GM19372 (cell line): Measurements from ENCODE around the gene MOGAT3.
A peak's percentile ranks its signal among the peaks of the same experiment; 100 is the strongest.

Source experiments
- ATAC-seq: cut with Tn5 transposase; IDR thresholded peaks from one replicate; pipeline ENCODE4 v1.9.1; 2021; ENCODE audit warnings: mild to moderate bottlenecking, low read depth, moderate library complexity; ENCODE audit not compliant: unreplicated experiment

Gene MOGAT3

DNA sequence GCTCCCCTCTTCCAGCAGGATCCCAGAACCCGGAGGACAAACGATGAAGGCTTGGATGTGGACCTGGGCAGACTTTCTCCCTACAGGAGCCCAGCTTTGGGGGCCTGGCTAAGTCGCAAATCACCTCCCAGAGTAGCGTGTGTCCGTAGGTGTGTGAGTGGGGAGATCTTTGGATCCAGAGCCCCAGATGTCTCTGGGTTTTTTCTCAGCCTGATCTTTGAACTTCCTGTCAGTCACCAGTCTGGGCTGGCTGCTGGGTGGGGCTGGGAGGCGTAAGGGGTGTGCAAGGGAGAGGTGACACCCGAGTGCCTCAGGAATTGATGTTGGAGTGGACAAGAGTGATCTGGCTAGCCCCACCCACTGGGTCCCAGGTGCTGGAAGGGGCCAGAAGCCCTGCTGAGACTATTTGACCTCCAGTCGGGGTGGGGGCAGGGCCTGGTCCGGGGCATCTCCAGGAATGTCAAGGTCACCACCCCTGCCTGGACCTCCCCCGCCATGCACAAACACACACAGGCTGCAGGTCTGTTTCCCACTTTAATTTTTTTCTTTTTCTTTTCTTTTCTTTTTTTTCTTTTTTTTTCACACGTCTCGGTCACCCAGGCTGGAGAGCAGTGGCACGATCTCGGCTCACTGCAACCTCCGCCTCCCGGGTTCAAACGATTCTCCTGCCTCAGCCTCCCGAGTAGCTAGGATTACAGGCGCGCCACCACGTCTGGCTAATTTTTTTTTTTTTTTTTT lies at the start of gene MOGAT3:
Gene MOGAT3 (minus strand): TSS at position 175 of the 738 bp plus-strand sequence. CDS start 182 bp downstream, outside the sequence.
- no peak for ATAC-seq

GRCh38 chr7:101250324-101250723 lies 49.5 kb upstream of the MOGAT3 start:
- no peak for ATAC-seq

DNA sequence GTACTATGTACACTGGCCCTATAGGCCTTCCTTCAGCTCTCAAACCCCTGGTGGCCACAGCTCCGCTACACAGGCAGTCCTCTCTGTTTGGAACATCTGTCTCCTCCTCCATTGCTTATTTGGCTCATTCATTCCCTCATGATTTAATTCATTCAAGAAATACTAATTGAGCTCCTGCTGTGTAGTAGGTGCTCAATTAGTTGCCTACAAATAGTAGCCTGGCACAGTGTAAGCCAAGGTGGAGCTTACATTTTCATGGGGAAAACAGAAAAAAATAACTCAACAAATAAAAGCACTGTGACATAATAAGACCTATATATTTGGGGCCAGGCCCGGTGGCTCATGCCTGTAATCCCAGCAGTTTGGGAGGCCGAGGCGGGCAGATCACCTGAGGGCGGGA lies 47.4 kb upstream of the MOGAT3 start:
- ATAC-seq, result no peak

GRCh38 chr7:101245147-101245668 lies 44.4 kb upstream of the MOGAT3 start:
- no peak for ATAC-seq

GRCh38 chr7:101244375-101245146 lies 43.7 kb upstream of the MOGAT3 start, which contains the start of gene FIS1:
TSS of gene FIS1 (minus strand) at chr7:101245081. CDS start at chr7:101245004, 77 bp downstream.
- ATAC-seq, result peak; percentile 90

DNA sequence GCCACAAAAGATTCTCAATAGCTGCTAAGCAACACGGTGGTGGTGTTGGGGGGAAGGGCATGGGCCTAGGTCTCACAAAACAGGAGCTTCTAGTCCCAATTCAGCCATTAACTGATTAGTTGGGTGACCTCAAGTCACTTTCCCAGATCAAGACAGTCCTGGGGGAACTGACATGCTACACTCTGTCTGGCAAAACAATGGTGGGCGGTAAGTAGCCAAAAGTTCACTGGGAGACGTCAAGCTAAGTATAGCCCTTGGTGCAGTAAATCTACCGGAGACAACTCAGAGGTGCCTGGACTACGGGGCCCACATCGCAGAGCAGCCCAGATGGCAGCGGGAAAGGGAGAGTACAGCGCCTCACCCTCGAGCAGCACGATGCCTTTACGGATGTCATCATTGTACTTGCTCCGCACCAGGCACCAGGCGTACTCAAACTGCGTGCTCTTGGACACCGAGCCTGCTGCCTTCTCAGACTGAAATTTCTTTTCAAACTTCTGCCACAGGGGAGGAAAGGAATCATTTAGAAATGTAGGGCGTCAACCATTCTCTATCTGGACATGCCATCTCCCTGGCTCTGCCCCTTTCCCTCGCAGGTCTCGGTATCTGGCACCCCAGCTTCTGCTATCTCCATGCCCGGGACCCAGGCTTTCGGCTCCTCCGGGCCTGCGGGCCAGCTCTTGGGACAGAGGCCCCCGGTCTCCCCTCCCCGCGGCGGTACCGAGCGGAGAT lies 43.0 kb upstream of the MOGAT3 start:
- no peak for ATAC-seq

GRCh38 chr7:101241443-101242349 lies 40.9 kb upstream of the MOGAT3 start:
- no peak for ATAC-seq

GRCh38 chr7:101241015-101241363 lies 40.2 kb upstream of the MOGAT3 start:
- ATAC-seq, result no peak

- ATAC-seq, result no peak
These were observed 39.6 kb upstream of the MOGAT3 start for GRCh38 chr7:101240226-101241014.

- ATAC-seq, result no peak
These were observed 39.0 kb upstream of the MOGAT3 start for GRCh38 chr7:101239951-101240220.

- ATAC-seq, result no peak
These were observed 38.5 kb upstream of the MOGAT3 start for GRCh38 chr7:101239191-101239950.

- no peak for ATAC-seq
These were observed 37.7 kb upstream of the MOGAT3 start for GRCh38 chr7:101238226-101239182.

DNA sequence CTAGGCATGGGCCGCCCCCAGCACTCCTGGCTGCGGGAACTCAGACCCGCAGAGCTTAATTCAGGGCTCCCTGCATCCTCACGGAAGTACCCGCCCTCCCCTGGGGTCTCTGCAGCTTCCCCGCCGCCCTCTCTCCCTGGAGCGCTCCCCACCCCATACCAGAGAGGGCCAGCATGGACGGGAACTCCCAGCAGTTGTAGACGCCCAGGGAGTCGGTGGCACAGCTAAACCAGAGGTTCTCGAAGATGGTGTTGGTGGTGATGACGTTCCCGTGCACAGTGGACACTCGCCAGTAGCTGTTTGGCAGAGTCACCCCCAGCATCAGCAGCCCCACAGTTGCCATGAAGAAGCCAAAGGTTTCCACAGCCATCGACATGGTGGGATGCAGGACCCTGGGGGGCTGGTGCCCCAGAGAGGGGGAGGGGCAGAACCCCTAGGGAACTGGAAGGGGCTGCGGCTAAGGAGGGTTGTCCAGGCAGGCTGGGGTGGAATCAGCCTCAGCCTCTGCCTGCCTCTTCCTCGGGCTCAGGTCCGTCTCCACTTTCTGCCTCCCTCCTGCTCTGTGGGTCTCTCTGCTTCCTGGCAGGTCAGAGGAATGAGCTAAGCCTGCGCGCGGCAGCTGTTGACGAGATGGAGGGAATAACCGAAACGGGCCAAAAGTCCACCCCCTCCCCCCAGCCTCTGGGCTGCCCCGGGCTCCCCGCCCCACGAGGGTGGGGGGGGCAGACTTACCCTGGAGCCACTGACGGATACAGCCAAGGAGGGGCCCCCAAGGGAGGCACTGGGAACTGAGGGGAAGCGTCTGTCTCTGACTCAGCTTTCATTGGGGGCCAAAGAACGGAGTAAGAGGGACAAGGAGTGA lies 36.6 kb upstream of the MOGAT3 start, which contains the start of gene CLDN15:
Gene CLDN15 (minus strand): TSS at position 597 of the 862 bp plus-strand sequence. CDS start 221 bp downstream, at position 376.
- no peak for ATAC-seq

DNA sequence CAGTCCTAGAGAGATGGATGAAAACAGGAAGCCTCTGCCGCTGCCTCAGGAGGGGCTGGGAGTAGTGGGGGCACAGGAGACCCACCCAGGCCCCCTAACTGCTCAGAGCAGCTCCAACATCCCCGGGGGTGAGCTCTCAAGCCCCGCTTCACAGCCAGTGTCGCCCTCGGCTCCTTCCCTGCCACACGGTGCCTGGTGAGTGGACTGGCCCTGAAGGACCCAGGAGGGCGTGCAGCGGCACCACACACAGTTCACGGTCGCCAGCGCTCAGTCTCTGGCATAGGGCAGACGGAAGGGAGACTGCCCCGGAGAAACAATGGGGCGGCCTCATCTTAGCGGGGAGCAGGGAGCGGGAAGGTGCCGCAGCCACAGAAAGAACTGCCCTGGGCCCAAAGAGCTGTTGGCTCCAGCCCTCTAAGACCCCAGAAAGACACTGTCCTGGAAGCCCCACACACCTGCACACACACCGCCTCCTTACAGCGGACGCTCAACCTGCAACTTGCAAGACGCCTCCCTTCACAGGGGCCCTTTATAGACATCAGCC lies 35.5 kb upstream of the MOGAT3 start:
- ATAC-seq, result no peak

GRCh38 chr7:101235522-101235921 lies 34.7 kb upstream of the MOGAT3 start:
- ATAC-seq, result no peak

GRCh38 chr7:101235050-101235449 lies 34.2 kb upstream of the MOGAT3 start:
- no peak for ATAC-seq
